Measurements from ENCODE around the gene PRPF19. TPM values are rescaled to one million over a fixed set of nuclear protein-coding genes. Genes with fewer than 3 reads are reported as not detected.

The PRPF19 gene
- total RNA-seq, 4 donors from 2014 or later: 50.2 to 73.6 (median 60.5) TPM

- TF ChIP-seq POLR2AphosphoS5 (IDR thresholded peaks at IDR 0.05) (no peak), POLR2A (IDR thresholded peaks at IDR 0.05) (no peak), CTCF (IDR thresholded peaks at IDR 0.05) (no peak), EP300 (IDR thresholded peaks at IDR 0.05) (no peak)
- Histone ChIP-seq H3K36me3 (peaks cover 0 to 29% of the 10 kb centered on the region in 2 donors), H3K27ac (no peak overlapping the region)
These were observed 27.2 kb upstream of the PRPF19 start for GRCh38 chr11:60933416-60934123.

GRCh38 chr11:60932605-60933356, 26.4 kb upstream of the PRPF19 start:
- TF ChIP-seq CTCF (IDR thresholded peaks at IDR 0.05) (no peak), POLR2AphosphoS5 (IDR thresholded peaks at IDR 0.05) (no peak), EP300 (IDR thresholded peaks at IDR 0.05) (no peak), POLR2A (IDR thresholded peaks at IDR 0.05) (no peak)
- Histone ChIP-seq H3K4me1 (no peaks in the 10 kb centered on the region), H3K4me3 (no peak overlapping the region), H3K9me3 (no peaks in the 10 kb centered on the region), H3K27me3 (peaks cover 15% of the 10 kb centered on the region), H3K27ac (no peak overlapping the region), H3K36me3 (peaks cover 0 to 23% of the 10 kb centered on the region in 2 donors)
- ATAC-seq: no peak
- WGBS, 2 donors (ENCODE audit: low coverage in 1 of 2): 47 to 90% methylated on average over 1 to 2 of the region's 5 CpGs

More at GRCh38 chr11:60933416-60934123, 27.2 kb upstream of the PRPF19 start:
- no peak for ATAC-seq
- no peak overlapping the region for H3K4me3 ChIP-seq
- no peaks in the 10 kb centered on the region for H3K9me3 ChIP-seq
- WGBS, 2 donors (ENCODE audit: low coverage in 1 of 2): 83 to 90% methylated on average over 5 of the region's 37 CpGs
- peaks cover 14% of the 10 kb centered on the region for H3K27me3 ChIP-seq
- no peaks in the 10 kb centered on the region for H3K4me1 ChIP-seq

- no peak overlapping the region for H3K4me3 ChIP-seq
- 88 to 89% methylated on average over 3 to 5 of the region's 9 CpGs for WGBS, 2 donors (ENCODE audit: low coverage in 1 of 2)
- H3K9me3 ChIP-seq: no peaks in the 10 kb centered on the region
- TF ChIP-seq EP300 (IDR thresholded peaks at IDR 0.05): no peak
- TF ChIP-seq CTCF (IDR thresholded peaks at IDR 0.05): no peak
- no peak for TF ChIP-seq POLR2AphosphoS5 (IDR thresholded peaks at IDR 0.05)
- no peak for TF ChIP-seq POLR2A (IDR thresholded peaks at IDR 0.05)
- no peak for ATAC-seq
- no peak overlapping the region for H3K27ac ChIP-seq
- peaks cover 23% of the 10 kb centered on the region for H3K27me3 ChIP-seq
- peaks cover 0 to 15% of the 10 kb centered on the region in 2 donors for H3K36me3 ChIP-seq
- H3K4me1 ChIP-seq: no peaks in the 10 kb centered on the region
These were observed 25.5 kb upstream of the PRPF19 start for GRCh38 chr11:60931917-60932316.

- no CpG with 5 or more reads among the region's 4 CpGs for WGBS, 2 donors (ENCODE audit: low coverage in 1 of 2)
- Histone ChIP-seq H3K27ac (no peak overlapping the region), H3K36me3 (peaks cover 0 to 10% of the 10 kb centered on the region in 2 donors), H3K9me3 (no peaks in the 10 kb centered on the region), H3K27me3 (peaks cover 38% of the 10 kb centered on the region), H3K4me3 (no peak overlapping the region), H3K4me1 (peaks cover 0 to 4% (median 0%) of the 10 kb centered on the region in 3 donors)
- TF ChIP-seq POLR2A (IDR thresholded peaks at IDR 0.05): no peak
- no peak for TF ChIP-seq CTCF (IDR thresholded peaks at IDR 0.05)
- no peak for TF ChIP-seq EP300 (IDR thresholded peaks at IDR 0.05)
- TF ChIP-seq POLR2AphosphoS5 (IDR thresholded peaks at IDR 0.05): no peak
- no peak for ATAC-seq
These were observed 24.0 kb upstream of the PRPF19 start for GRCh38 chr11:60930394-60930793.

Data from gastroesophageal sphincter (tissue), 4 donors.